CD4-positive, alpha-beta T cell (primary cell): ENCODE results near the gene RNF225. TPM values are rescaled to one million over a fixed set of nuclear protein-coding genes. Genes with fewer than 3 reads are reported as not detected.

ENCODE experiments used
- ATAC-seq: fragments of 200-7000 bp; cut with Tn5 transposase; one replicate; pipeline ENCODE4 v1.10.0; 2022; ENCODE audit warnings: mild to moderate bottlenecking; ENCODE audit not compliant: poor library complexity
- CTCF ChIA-PET: fragments of 350-600 bp; sonication (Branson Sonifier 250); formaldehyde crosslinking; loops from one replicate; lab custom pipeline; 2021; ENCODE audit warnings: antibody characterized with exemption, inconsistent platforms; lab: Charles Lee
- POLR2A ChIA-PET: fragments of 350-600 bp; sonication (Branson Sonifier 250); formaldehyde crosslinking; loops from one replicate; lab custom pipeline; 2021; ENCODE audit warnings: antibody characterized with exemption, inconsistent platforms; lab: Charles Lee
- DNase-seq, 14 experiments: peaks; one replicate each; pipeline ENCODE4 v3.0.0-alpha.2; 2013 to 2020; ENCODE audit warnings: mixed read lengths in 2 of 14
- H3K27ac ChIP-seq, 2 donors: one replicate each; pipeline versions ENCODE4 v1.5.1 to v1.7.0; 2013; ENCODE audit warnings: low read length in 2 of 2, low read depth in 1 of 2, mild to moderate bottlenecking in 1 of 2
- H3K27me3 ChIP-seq, 2 experiments: 1 replicate in 1 of 2; 2 replicates in 1 of 2; pipeline versions ENCODE4 v1.6.1 to v1.7.0; 2013; ENCODE audit warnings: low read length in 2 of 2, control low read depth in 1 of 2, mild to moderate bottlenecking in 1 of 2, moderate library complexity in 1 of 2; ENCODE audit not compliant: insufficient read depth in 2 of 2, control insufficient read depth in 1 of 2
- H3K36me3 ChIP-seq: one replicate; pipeline ENCODE4 v1.6.1; 2013; ENCODE audit warnings: low read length, control low read depth; ENCODE audit not compliant: insufficient read depth
- H3K4me1 ChIP-seq: one replicate; pipeline ENCODE4 v1.6.1; 2013; ENCODE audit warnings: low read length, control low read depth; ENCODE audit not compliant: insufficient read depth
- H3K4me3 ChIP-seq: one replicate; pipeline ENCODE4 v1.5.1; 2013; ENCODE audit warnings: mild to moderate bottlenecking, low read length, moderate library complexity
- H3K9me3 ChIP-seq, 2 experiments: 1 replicate in 1 of 2; 2 replicates in 1 of 2; pipeline versions ENCODE4 v1.6.1 to v1.7.0; 2013; ENCODE audit warnings: low read length in 2 of 2, mild to moderate bottlenecking in 2 of 2, control low read depth in 1 of 2, moderate library complexity in 1 of 2; ENCODE audit not compliant: control insufficient read depth in 1 of 2, insufficient read depth in 1 of 2
- H3K27ac Mint-ChIP-seq: one replicate; pipeline ENCODE4 v1.8.0; 2020; ENCODE audit warnings: mixed read lengths
- H3K27me3 Mint-ChIP-seq: one replicate; pipeline ENCODE4 v1.8.0; 2021; ENCODE audit warnings: mixed read lengths
- H3K36me3 Mint-ChIP-seq: one replicate; pipeline ENCODE4 v1.8.0; 2021; ENCODE audit warnings: low read depth, mixed read lengths
- H3K4me1 Mint-ChIP-seq: one replicate; pipeline ENCODE4 v1.8.0; 2021; ENCODE audit warnings: low read depth, mixed read lengths
- H3K4me3 Mint-ChIP-seq: one replicate; pipeline ENCODE4 v1.8.0; 2020; ENCODE audit warnings: mild to moderate bottlenecking, mixed read lengths
- H3K9me3 Mint-ChIP-seq: one replicate; pipeline ENCODE4 v1.8.0; 2020; ENCODE audit warnings: mixed read lengths
- intact Hi-C, 2 experiments: fragments of 100-400 bp; cut with DNase I in 1 of 2; cut with micrococcal nuclease in 1 of 2; formaldehyde crosslinking; loops; one replicate each; pipeline versions ENCODE4 v1.15.1 to v1.9.0; 2023 to 2025; cut with DNase I, micrococcal nuclease
- total RNA-seq, 174 experiments: library from RNA in 2 of 174; stranded (reverse) in 2 of 174; gene quantifications; one replicate each; pipeline ENCODE4 v1.2.3 and lab custom pipeline; 2021 to 2026
- TF ChIP-seq, protein P1 (sequence below): fragments of 200-600 bp; IDR thresholded peaks from one replicate; pipeline ENCODE4 v1.8.0; 2022; ENCODE audit warnings: antibody characterized with exemption, mild to moderate bottlenecking

RNF225 gene
- total RNA-seq, 2 experiments from 2014 or later = 0.55 TPM; not detected in 1

GRCh38 chr19:58381460-58382212 lies 13.8 kb upstream of the RNF225 start:
- Mint-ChIP-seq H3K9me3 (no peaks in the 10 kb centered on the region), H3K27me3 (no peaks in the 10 kb centered on the region), H3K4me3 (peak overlapping the region; percentile 92), H3K36me3 (peaks cover 10% of the 10 kb centered on the region), H3K27ac (peak overlapping the region; percentile 86), H3K4me1 (peaks cover 37% of the 10 kb centered on the region)
- Histone ChIP-seq H3K4me1 (peaks cover 51% of the 10 kb centered on the region), H3K36me3 (no peaks in the 10 kb centered on the region), H3K9me3 (no peaks in the 10 kb centered on the region), H3K27ac (peak overlapping the region; percentile 76 to 92), H3K4me3 (peak overlapping the region; percentile 82), H3K27me3 (no peaks in the 10 kb centered on the region)
- intact Hi-C loops = loop anchor here (1.0 to 2.0 kb wide), 5 partner anchors 19 to 95 kb away; partner anchors contain the start of genes ZNF446 (in 1 of the 2), ZNF497 (in 1 of the 2), ZNF584 (in 1 of the 2) and ZSCAN22 (in 1 of the 2)
- ATAC-seq = no peak
- CTCF ChIA-PET = interaction anchor here (1.0 to 1.4 kb wide), 2 partner anchors 133 to 139 kb away, joined by 4 read pairs; partner anchors contain the start of gene ZBTB45
- TF ChIP-seq, protein P1, sequence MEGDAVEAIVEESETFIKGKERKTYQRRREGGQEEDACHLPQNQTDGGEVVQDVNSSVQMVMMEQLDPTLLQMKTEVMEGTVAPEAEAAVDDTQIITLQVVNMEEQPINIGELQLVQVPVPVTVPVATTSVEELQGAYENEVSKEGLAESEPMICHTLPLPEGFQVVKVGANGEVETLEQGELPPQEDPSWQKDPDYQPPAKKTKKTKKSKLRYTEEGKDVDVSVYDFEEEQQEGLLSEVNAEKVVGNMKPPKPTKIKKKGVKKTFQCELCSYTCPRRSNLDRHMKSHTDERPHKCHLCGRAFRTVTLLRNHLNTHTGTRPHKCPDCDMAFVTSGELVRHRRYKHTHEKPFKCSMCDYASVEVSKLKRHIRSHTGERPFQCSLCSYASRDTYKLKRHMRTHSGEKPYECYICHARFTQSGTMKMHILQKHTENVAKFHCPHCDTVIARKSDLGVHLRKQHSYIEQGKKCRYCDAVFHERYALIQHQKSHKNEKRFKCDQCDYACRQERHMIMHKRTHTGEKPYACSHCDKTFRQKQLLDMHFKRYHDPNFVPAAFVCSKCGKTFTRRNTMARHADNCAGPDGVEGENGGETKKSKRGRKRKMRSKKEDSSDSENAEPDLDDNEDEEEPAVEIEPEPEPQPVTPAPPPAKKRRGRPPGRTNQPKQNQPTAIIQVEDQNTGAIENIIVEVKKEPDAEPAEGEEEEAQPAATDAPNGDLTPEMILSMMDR = no peak
- POLR2A ChIA-PET = interaction anchor here (0.9 to 2.7 kb wide), 5 partner anchors 19 to 173 kb away, joined by 3 to 21 read pairs (median 3); partner anchors contain the start of genes CHMP2A, ZNF132, ZNF497 and ZNF584
- DNase-seq = peak in 1 of 14 experiments; percentile 42

DNA sequence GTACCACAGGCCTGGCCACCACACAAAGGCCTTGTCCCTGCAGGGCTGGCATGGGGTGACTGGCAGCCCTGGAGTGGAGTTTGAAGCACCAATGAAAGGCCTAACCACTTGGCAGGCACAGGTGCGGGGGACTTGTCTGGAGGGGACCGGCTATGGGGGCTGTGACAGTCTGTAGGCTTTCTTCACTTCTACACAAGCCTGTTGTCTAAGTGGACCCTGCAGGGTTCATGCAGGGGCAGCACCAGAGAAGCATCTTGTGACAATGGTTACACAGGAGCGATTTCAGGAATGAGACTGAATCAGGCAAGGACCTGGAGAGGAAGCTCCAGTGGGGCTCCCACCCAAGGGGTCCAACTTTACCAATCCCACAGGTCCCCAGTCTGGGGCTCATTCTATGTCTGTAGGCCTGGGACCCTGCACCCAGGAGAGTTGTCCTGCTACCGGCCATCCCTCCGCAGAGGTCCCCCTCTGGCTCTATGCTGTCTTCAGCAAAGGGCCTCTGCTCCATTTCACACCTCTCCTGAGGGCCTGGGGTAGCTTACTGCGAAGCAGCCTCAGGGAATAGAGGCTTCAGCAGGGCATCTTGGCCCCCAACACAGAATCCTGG lies 12.4 kb upstream of the RNF225 start:
- Histone ChIP-seq H3K4me1 (peaks cover 58% of the 10 kb centered on the region), H3K27me3 (no peaks in the 10 kb centered on the region), H3K27ac (no peak overlapping the region), H3K4me3 (no peak overlapping the region), H3K36me3 (peaks cover 2% of the 10 kb centered on the region), H3K9me3 (no peaks in the 10 kb centered on the region)
- TF ChIP-seq, protein P1 = no peak
- no peaks in the 10 kb centered on the region for H3K9me3 Mint-ChIP-seq
- peaks cover 49% of the 10 kb centered on the region for H3K4me1 Mint-ChIP-seq
- ChIA-PET POLR2A (interaction anchor here (2.7 kb wide), 1 partner anchor 20 kb away, joined by 21 read pairs; the partner anchor contains the start of gene ZNF497), CTCF (no interaction called here)
- peaks cover 24% of the 10 kb centered on the region for H3K36me3 Mint-ChIP-seq
- H3K27ac Mint-ChIP-seq = peak overlapping the region; percentile 86
- peak overlapping the region; percentile 45 for H3K4me3 Mint-ChIP-seq
- no peak for ATAC-seq
- H3K27me3 Mint-ChIP-seq = no peaks in the 10 kb centered on the region
- DNase-seq = peak in 1 of 14 experiments; percentile 22
- intact Hi-C loops = no loop called here

GRCh38 chr19:58385313-58385890 lies 10.1 kb upstream of the RNF225 start:
- CTCF ChIA-PET = no interaction called here
- H3K27ac Mint-ChIP-seq = peak overlapping the region; percentile 98
- Histone ChIP-seq H3K27ac (peak overlapping the region; percentile 93 to 97), H3K4me3 (peak overlapping the region; percentile 79), H3K36me3 (peaks cover 17% of the 10 kb centered on the region), H3K9me3 (no peaks in the 10 kb centered on the region), H3K4me1 (peaks cover 58% of the 10 kb centered on the region), H3K27me3 (no peaks in the 10 kb centered on the region)
- no peaks in the 10 kb centered on the region for H3K27me3 Mint-ChIP-seq
- H3K9me3 Mint-ChIP-seq = no peaks in the 10 kb centered on the region
- peak overlapping the region; percentile 99 for H3K4me3 Mint-ChIP-seq
- H3K36me3 Mint-ChIP-seq = peaks cover 39% of the 10 kb centered on the region
- DNase-seq (peak in 1 of 14 experiments; percentile 18), ATAC-seq (no peak)
- POLR2A ChIA-PET = interaction anchor here (2.3 kb wide), 1 partner anchor 23 kb away, joined by 7 read pairs; the partner anchor contains the start of gene ZNF584
- TF ChIP-seq, protein P1 = no peak
- H3K4me1 Mint-ChIP-seq = peaks cover 50% of the 10 kb centered on the region
- intact Hi-C loops = loop anchor here (5.0 kb wide), 2 partner anchors 82 to 203 kb away; partner anchors contain the start of genes ZNF274 (in 1 of the 2) and ZNF324 (in 1 of the 2)
